SK-N-MC (cell line): ENCODE measurements around the gene PLD5.

ENCODE experiments used
- EZH2 ChIP-seq: fragments of 200-600 bp; sonication (generic); IDR thresholded peaks from one replicate; pipeline ENCODE4 v1.6.1; 2017; ENCODE audit warnings: antibody characterized with exemption
- FOXP2 ChIP-seq: optimal IDR thresholded peaks from 2 replicates; pipeline ENCODE3; 2011; ENCODE audit warnings: mild to moderate bottlenecking, moderate library complexity; ENCODE audit not compliant: insufficient read depth; ENCODE audit errors: extremely low read length, control extremely low read depth
- POLR2AphosphoS5 ChIP-seq: IDR thresholded peaks from 2 replicates; pipeline ENCODE4 v1.6.1; 2012; ENCODE audit warnings: mild to moderate bottlenecking, low read depth, low read length, borderline replicate concordance

- TF ChIP-seq EZH2 (no peak), POLR2AphosphoS5 (no peak), FOXP2 (no peak)
Observed at GRCh38 chr1:242435200-242435599, 89.3 kb downstream of the PLD5 start.
